Liver (tissue), 9 donors: ENCODE results near the gene FOXL2NB. TPM values are rescaled to one million over a fixed set of nuclear protein-coding genes. Genes with fewer than 3 reads are reported as not detected.

Experiments
- DNase-seq: peaks from one replicate; pipeline ENCODE4 v3.0.0-alpha.2; 2017; ENCODE audit warnings: low spot score
- H3K27ac ChIP-seq, 2 donors: one replicate each; pipeline ENCODE4 v1.7.0; 2013; ENCODE audit warnings: inconsistent platforms in 2 of 2, low read length in 2 of 2, control low read depth in 1 of 2, low read depth in 1 of 2, mild to moderate bottlenecking in 1 of 2
- H3K27me3 ChIP-seq, 4 donors: one replicate each; pipeline versions ENCODE4 v1.6.1 to v1.7.0; 2013; ENCODE audit warnings: low read length in 3 of 4, inconsistent platforms in 1 of 4, mild to moderate bottlenecking in 1 of 4, moderate library complexity in 1 of 4; ENCODE audit not compliant: control insufficient read depth in 4 of 4, insufficient read depth in 4 of 4
- H3K36me3 ChIP-seq, 4 donors: one replicate each; pipeline versions ENCODE4 v1.6.1 to v1.7.0; 2013; ENCODE audit warnings: low read length in 3 of 4, mild to moderate bottlenecking in 3 of 4, low read depth in 1 of 4, moderate library complexity in 1 of 4; ENCODE audit not compliant: control insufficient read depth in 4 of 4, insufficient read depth in 3 of 4
- H3K4me1 ChIP-seq, 4 donors: one replicate each; pipeline versions ENCODE4 v1.6.1 to v1.7.0; 2013; ENCODE audit warnings: low read length in 3 of 4, mild to moderate bottlenecking in 3 of 4, moderate library complexity in 1 of 4; ENCODE audit not compliant: control insufficient read depth in 4 of 4, insufficient read depth in 4 of 4
- H3K4me3 ChIP-seq, 3 donors: one replicate each; pipeline versions ENCODE4 v1.6.1 to v1.7.0; 2013; ENCODE audit warnings: low read length in 3 of 3, control low read depth in 1 of 3, low read depth in 1 of 3, mild to moderate bottlenecking in 1 of 3
- H3K9ac ChIP-seq, 2 donors: one replicate each; pipeline ENCODE4 v1.7.0; 2013; ENCODE audit warnings: low read length in 2 of 2, mild to moderate bottlenecking in 2 of 2, moderate library complexity in 2 of 2, control low read depth in 1 of 2, low read depth in 1 of 2
- H3K9me3 ChIP-seq, 4 donors: one replicate each; pipeline versions ENCODE4 v1.6.1 to v1.7.0; 2013; ENCODE audit warnings: low read length in 3 of 4; ENCODE audit not compliant: control insufficient read depth in 4 of 4
- EGR1 ChIP-seq, 2 donors: IDR thresholded peaks; 2 replicates each; pipeline ENCODE4 v1.6.1; 2016 to 2018; ENCODE audit warnings: antibody characterized with exemption in 2 of 2, low read depth in 2 of 2
- FOXA1 ChIP-seq: IDR thresholded peaks from 2 replicates; pipeline ENCODE4 v1.6.1; 2016; ENCODE audit warnings: antibody characterized with exemption
- FOXA2 ChIP-seq: IDR thresholded peaks from 2 replicates; pipeline ENCODE4 v1.6.1; 2016; ENCODE audit warnings: antibody characterized with exemption
- HNF4A ChIP-seq, 2 donors: conservative IDR thresholded peaks; 2 replicates each; pipeline ENCODE4 v1.6.1; 2016; ENCODE audit warnings: antibody characterized with exemption in 2 of 2, mild to moderate bottlenecking in 2 of 2
- HNF4G ChIP-seq: IDR thresholded peaks from 2 replicates; pipeline ENCODE4 v1.6.1; 2016; ENCODE audit warnings: antibody characterized with exemption
- MAX ChIP-seq: IDR thresholded peaks from 2 replicates; pipeline ENCODE4 v1.6.1; 2016; ENCODE audit warnings: antibody characterized with exemption
- NR2F2 ChIP-seq: IDR thresholded peaks from 2 replicates; pipeline ENCODE4 v1.6.1; 2016; ENCODE audit warnings: antibody characterized with exemption
- RXRA ChIP-seq, 2 donors: IDR thresholded peaks; 2 replicates each; pipeline ENCODE4 v1.6.1; 2017 to 2018; ENCODE audit warnings: antibody characterized with exemption in 2 of 2, mild to moderate bottlenecking in 1 of 2
- SP1 ChIP-seq: IDR thresholded peaks from 2 replicates; pipeline ENCODE4 v1.6.1; 2018; ENCODE audit warnings: antibody characterized with exemption, mild to moderate bottlenecking
- ZBTB33 ChIP-seq: IDR thresholded peaks from 2 replicates; pipeline ENCODE4 v1.6.1; 2016; ENCODE audit warnings: antibody characterized with exemption
- WGBS: extraction: QIAGEN DNeasy Blood & Tissue Kit; methylation state at CpG from one replicate; pipeline ENCODE4 v1.1.7; 2013; 5-methylcytosine and 5-hydroxymethylcytosine counted together
- polyA plus RNA-seq, 2 donors: library from polyadenylated mRNA; stranded (reverse) in 1 of 2; unstranded in 1 of 2; fragments of 200-250 nt in 1 of 2; fragments of >200 nt in 1 of 2; fragmentation: Nextera tagmentation in 1 of 2; extraction: Ambion mirVana in 1 of 2; gene quantifications; one replicate each; pipeline versions ENCODE4 v1.2.1 to v1.2.3, GENCODE V29; 2013 to 2015
- total RNA-seq, 2 donors: library from RNA; depleted of rRNA; stranded (reverse); fragments of >200 nt; gene quantifications; one replicate each; pipeline ENCODE4 v1.2.3, GENCODE V29; 2014
- TF ChIP-seq, protein P1 (sequence below): IDR thresholded peaks from 2 replicates; pipeline ENCODE4 v1.6.1; 2016; ENCODE audit warnings: antibody characterized with exemption
- TF ChIP-seq, protein P2 (sequence below): IDR thresholded peaks from 2 replicates; pipeline ENCODE4 v1.6.1; 2016; ENCODE audit warnings: antibody characterized with exemption, mild to moderate bottlenecking
- donor health status: healthy.
- donor health status: healthy.
- donor health status: healthy.
- donor health status: healthy.
- donor health status: healthy.

Gene FOXL2NB
- total and polyA plus RNA-seq, 4 donors: not detected

- 91% methylated on average over 5 of the region's 5 CpGs for WGBS
- DNase-seq: no peak
- H3K27ac ChIP-seq: no peak overlapping the region
- no peaks in the 10 kb centered on the region for H3K36me3 ChIP-seq
- no peaks in the 10 kb centered on the region for H3K9me3 ChIP-seq
- TF ChIP-seq SP1: no peak
- no peak for TF ChIP-seq EGR1 (IDR thresholded peaks at IDR 0.05; ENCODE audit: low read depth in 2 of 2)
- no peak for TF ChIP-seq ZBTB33
- TF ChIP-seq NR2F2: no peak
- no peak for TF ChIP-seq FOXA2
- no peak for TF ChIP-seq FOXA1
- TF ChIP-seq, protein P1, sequence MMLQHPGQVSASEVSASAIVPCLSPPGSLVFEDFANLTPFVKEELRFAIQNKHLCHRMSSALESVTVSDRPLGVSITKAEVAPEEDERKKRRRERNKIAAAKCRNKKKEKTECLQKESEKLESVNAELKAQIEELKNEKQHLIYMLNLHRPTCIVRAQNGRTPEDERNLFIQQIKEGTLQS: no peak
- H3K4me3 ChIP-seq: no peak overlapping the region
- no peaks in the 10 kb centered on the region for H3K4me1 ChIP-seq
- no peak overlapping the region for H3K9ac ChIP-seq
- H3K27me3 ChIP-seq: no peaks in the 10 kb centered on the region
These were observed 47.5 kb upstream of the FOXL2NB start for GRCh38 chr3:138899351-138899991.

- H3K27ac ChIP-seq: no peak overlapping the region
- TF ChIP-seq HNF4G (no peak), HNF4A (conservative IDR thresholded peaks at IDR 0.05) (no peak), NR2F2 (no peak)
- no peaks in the 10 kb centered on the region for H3K27me3 ChIP-seq
- H3K4me1 ChIP-seq: no peaks in the 10 kb centered on the region
- H3K9me3 ChIP-seq: no peaks in the 10 kb centered on the region
- no peak overlapping the region for H3K9ac ChIP-seq
- 74% methylated on average over 8 of the region's 8 CpGs for WGBS
- no peaks in the 10 kb centered on the region for H3K36me3 ChIP-seq
- no peak overlapping the region for H3K4me3 ChIP-seq
- DNase-seq: no peak
These were observed 45.5 kb upstream of the FOXL2NB start for GRCh38 chr3:138901567-138901966.

- WGBS: 83% methylated on average over 1 of the region's 1 CpG
- H3K27me3 ChIP-seq: no peaks in the 10 kb centered on the region
- TF ChIP-seq, protein P1: no peak
- TF ChIP-seq RXRA (IDR thresholded peaks at IDR 0.05) (no peak), NR2F2 (no peak), EGR1 (IDR thresholded peaks at IDR 0.05; ENCODE audit: low read depth in 2 of 2) (no peak), SP1 (no peak), FOXA2 (no peak), MAX (no peak)
- TF ChIP-seq, protein P2, sequence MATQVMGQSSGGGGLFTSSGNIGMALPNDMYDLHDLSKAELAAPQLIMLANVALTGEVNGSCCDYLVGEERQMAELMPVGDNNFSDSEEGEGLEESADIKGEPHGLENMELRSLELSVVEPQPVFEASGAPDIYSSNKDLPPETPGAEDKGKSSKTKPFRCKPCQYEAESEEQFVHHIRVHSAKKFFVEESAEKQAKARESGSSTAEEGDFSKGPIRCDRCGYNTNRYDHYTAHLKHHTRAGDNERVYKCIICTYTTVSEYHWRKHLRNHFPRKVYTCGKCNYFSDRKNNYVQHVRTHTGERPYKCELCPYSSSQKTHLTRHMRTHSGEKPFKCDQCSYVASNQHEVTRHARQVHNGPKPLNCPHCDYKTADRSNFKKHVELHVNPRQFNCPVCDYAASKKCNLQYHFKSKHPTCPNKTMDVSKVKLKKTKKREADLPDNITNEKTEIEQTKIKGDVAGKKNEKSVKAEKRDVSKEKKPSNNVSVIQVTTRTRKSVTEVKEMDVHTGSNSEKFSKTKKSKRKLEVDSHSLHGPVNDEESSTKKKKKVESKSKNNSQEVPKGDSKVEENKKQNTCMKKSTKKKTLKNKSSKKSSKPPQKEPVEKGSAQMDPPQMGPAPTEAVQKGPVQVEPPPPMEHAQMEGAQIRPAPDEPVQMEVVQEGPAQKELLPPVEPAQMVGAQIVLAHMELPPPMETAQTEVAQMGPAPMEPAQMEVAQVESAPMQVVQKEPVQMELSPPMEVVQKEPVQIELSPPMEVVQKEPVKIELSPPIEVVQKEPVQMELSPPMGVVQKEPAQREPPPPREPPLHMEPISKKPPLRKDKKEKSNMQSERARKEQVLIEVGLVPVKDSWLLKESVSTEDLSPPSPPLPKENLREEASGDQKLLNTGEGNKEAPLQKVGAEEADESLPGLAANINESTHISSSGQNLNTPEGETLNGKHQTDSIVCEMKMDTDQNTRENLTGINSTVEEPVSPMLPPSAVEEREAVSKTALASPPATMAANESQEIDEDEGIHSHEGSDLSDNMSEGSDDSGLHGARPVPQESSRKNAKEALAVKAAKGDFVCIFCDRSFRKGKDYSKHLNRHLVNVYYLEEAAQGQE: no peak
- H3K27ac ChIP-seq: no peak overlapping the region
- H3K36me3 ChIP-seq: no peaks in the 10 kb centered on the region
- no peak overlapping the region for H3K4me3 ChIP-seq
- no peak overlapping the region for H3K9ac ChIP-seq
- no peak for DNase-seq
- no peaks in the 10 kb centered on the region for H3K4me1 ChIP-seq
- no peaks in the 10 kb centered on the region for H3K9me3 ChIP-seq
These were observed 44.8 kb upstream of the FOXL2NB start for GRCh38 chr3:138902171-138902570.
